NCI-H226 (cell line): ENCODE results near the gene RIPK4.

ENCODE experiments used
- DNase-seq: peaks from one replicate; pipeline ENCODE4 v3.0.0-alpha.2; 2015

RIPK4 gene

GRCh38 chr21:41751611-41752011 lies 15.2 kb downstream of the RIPK4 start:
- DNase-seq = no peak

DNA sequence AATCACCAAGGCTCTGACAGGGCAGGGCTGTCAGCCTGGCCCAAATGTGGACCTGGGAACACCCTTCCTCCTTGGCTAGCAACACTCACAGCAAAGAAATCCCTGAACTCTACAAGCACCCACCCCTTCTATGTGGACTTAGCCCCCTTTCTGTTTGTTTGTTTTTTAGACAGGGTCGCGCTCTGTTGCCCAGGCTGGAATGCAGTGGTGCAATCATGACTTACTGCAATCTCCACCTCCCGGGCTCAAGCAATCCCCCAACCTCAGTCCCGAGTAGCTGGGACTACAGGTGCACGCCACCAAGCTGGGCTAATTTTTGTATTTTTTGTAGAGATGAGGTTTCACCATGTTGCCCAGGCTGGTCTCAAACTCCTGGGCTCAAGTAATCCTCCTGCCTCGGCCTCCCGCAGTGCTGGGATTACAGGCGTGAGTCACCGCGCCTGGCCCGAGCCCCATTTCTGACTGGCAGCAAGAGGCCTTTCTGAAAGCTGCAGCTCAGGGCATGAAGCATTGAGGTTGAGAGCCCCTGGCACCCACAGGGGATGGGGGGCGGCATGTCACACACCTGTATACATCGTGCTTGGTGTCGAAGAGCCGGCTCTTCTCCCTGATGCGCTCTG lies 16.2 kb downstream of the RIPK4 start:
- DNase-seq = no peak

DNA sequence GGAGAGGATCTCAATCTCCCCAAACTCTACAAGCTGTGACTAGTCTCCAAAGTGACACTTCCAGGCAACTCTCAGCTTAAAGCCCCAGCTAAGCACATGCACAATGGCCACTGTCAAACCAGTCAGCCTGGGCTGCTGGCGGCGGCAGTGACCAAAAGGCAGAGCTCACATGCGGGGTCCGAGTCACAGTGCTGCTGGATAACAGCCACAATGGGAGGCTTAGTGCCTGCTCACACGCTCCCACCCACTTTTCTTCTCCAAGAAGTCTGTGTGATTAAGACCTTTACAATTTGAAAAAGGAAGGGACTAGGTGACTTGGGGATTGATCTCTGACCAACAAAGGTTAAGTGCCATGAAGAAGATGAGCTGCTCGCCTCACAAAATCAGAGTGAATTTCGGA lies 16.8 kb downstream of the RIPK4 start:
- DNase-seq = no peak

DNA sequence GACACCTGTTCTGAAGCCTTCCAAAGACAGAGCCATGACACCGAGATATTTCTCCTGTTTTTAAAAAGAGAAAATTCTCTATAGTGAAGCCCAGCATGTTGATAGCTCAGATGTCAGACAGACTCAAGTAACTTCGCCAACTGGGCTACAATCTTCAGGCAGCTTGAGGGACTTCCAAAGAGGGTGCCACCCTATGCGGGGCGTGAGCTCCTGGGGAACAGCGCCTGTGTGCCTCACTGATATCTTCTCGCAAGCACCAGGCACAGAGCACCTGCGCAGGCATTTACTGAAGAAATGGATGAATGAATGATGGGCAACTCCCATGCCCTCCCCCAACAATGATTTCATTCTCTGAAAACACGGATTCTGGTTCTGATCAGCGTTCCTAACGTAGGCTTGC lies 17.6 kb downstream of the RIPK4 start:
- DNase-seq = no peak

DNA sequence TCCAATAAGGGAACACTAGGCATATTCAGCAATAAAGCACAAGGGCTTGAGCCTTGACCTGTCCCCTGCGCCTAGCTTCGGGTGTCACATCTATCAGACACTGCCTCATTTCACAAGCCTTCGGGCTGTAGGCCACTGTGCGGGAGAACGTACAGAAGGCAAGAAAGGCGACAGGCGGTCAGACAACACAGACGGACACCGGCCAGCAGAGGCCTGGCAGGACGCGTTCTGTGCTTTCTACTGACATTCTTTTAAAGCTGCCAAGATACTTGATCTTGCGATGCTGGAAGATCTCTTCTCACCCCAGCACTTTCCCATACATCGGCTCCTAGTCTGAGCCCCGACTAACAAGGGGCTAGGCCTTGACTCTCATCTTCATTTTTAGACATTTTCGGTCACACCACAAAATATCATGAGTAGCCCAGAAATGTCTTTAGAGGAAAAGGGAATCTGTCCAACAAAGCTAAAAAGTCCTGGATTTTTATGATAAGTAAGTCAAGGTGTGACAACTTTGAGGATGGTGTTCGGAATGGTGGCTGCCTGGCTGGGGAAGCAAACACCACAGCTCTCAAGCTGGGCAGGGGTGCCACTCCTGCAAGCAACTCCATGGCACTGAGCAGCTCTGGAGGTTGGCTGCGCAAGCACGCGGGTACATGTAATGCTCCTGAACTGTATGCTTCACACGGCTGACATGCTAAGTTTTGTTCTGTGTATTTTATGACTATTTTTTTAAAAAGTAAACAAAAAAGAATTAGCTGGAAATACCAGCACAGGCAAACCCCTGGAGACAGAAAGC lies 18.7 kb downstream of the RIPK4 start:
- no peak for DNase-seq

GRCh38 chr21:41746744-41747006 lies 20.2 kb downstream of the RIPK4 start:
- no peak for DNase-seq

DNA sequence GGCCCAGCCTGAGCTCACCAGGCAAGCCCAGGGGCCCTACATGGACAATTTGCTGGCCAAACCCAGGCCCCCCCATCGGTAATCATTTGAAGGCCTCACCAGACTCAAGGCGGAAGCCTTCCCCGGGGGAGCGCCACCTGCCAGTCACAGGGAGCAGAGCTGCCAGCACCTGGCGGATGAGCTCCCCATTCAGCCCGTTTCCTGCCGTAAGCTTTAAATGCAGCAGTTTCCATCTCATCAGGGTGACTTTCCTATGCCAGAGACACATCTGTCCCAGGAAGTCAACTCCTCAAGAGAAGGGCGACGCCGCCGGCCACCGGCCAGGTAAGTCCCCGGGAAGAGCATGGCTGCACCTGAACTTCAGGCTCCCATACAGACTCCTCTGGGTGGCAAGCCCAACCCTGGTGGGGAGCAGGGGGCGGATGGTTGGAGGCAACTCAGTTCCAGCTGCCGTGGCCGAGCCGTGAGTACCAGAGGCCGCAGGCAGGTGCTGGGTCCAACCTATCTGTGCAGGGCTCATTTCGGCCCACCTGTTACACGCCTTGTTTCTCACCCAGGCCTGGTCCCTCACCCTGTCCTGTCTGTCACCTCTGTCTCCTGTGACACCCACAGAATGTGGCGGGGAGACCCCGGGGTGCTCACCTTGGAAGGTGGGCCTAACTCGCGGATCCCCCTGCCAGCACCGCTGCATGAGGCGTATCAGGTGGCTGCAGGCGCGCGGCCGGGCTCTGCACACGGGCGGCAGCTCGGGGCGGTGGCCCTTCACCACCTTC lies 20.7 kb downstream of the RIPK4 start:
- no peak for DNase-seq

DNA sequence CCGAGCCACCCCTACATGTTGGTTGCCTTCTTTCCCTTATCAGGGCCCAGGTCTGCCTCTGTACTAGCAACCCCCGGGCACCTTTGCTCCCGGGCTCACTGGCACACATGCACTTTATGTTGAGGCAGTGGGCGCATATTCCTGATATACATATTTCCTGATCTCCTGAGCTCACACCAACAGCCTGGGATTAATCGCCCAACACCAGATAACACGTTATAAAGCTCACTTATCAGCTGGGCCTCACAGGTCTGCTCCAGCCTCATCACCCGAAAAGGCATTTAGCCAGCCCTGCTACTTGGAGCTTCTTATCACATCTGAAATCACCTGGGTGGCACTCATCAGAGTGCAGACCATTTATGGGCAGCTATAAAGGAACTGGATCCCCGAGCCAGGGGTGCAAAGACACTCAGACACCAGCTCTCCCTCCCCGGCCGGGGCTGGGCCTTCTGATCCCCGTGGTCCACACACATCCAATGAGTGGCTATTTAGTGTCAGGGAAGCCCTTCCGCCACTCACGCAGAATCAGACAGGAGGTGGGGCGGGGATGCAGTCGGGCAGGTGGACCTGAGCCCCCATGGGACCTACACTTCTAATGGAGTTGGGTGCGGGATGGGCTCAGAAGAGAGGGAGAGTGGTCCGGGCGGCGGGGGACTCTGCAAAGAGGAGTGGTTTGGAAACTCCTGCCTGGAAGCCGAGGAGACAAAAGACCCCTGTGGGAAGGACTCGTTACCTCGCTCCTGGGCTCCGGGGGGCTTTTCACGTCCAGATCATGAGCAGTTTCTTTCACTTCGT lies 21.6 kb downstream of the RIPK4 start:
- DNase-seq = no peak

DNA sequence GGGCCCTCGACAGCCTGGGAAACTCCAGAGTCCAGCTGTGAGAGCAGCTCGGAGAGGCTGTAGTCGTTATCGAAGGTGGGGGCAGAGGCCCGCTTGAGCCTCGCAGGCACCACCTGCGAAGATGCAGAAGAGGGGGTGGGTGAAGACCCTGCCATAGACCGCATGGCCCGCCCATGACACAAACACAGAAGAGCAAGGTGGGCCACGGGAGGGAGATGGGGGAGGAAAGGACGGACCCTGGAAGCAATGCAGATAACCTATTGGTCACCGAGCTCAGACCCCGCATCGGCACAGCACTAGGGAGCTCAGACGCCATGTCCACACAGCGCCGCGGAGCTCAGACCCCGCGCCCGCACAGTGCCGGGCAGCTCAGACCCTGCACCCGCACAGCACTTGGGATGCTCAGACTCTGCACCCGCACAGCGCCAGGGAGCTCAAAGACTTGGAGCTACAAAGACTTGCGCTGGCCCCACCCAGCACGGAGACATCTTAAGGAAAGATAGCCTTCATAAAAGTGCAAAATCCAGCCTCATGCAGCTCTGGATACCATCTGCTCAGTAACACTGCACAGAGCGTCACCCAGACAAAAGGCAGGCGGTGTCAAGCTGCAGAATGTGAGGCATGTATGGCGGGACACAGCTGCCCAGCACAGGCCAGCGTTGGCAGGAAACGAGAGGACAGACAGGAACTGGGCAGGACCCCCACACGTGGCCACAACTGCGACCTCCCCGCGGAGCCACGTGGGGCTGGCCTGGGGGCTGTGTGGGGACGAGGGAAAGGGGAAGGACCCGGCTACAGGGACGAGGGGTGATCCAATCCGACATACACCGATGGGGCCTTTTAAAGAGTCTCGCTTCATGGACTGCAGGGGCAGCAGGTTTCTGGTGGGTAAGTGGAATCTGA lies 22.6 kb downstream of the RIPK4 start:
- no peak for DNase-seq

DNA sequence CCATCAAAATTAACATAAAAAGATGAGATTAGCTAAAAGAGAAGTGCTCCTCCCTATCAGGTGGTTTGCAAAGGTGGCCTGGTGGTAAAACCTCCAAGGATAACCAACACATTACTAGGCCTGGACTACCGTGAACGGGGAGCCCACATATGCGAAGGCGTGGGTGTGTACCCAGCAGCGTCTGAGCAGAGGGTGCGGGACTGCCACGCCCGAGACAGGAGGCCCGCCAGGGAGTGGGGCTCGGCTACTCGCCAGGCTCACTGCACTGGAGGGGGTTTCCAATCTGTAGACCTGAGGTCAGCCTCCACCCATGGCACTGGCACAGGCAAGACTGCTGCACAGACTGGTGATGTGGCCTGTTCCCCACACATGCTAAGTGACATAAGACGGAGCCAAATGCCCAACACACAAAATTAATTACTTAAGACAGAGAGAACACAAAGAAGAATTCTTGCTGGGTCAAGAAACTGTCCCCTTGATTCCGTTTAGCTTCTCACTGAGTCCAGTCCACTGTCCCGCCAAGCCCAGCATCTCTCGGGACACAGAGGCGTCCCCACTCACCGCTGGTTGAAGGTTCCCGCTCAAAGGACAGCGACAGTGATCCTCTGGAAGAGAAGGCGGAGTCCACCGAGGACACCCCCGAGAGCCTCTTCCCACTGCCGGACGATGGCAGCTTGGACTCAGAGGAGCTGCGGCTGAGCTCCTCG lies 23.4 kb downstream of the RIPK4 start:
- DNase-seq = no peak

DNA sequence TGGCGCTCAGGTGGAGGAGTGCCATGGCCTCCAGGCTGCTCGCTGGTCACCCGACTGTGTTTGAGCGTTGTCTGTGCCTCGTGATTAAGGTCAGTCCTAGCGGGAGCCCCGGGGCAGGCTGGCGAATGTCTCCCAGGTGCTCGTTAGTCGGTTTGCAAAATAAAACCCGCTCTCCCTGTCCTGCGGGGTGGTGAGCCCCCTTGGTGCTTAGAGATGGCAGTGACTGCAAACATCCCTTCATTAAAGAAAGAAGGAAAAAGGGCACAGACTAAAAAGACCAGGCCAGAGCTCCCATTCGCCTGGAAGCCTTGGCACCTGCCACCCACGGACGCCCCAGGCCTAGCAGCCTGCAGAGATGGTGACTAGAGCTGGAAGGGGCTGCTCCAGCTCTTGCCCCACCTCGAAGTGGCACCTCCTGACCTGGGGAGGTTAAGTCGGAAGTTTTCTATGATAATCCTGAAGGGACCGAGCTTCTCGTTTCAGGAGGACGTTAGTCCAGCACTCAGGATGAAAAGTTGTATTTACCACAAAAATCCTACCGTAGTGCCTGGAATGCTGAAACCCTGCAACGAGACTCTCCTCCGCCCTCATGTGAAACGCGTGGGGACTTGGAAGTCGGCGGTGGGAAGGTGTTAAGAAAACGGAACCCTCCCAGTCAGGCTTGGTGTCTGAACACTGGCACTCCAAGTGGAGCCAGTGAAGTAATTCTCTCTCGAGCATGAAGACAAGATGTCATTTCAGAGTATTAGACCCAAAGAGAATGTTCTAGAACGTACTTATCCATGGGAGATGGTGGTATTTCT lies 24.6 kb downstream of the RIPK4 start:
- no peak for DNase-seq

DNA sequence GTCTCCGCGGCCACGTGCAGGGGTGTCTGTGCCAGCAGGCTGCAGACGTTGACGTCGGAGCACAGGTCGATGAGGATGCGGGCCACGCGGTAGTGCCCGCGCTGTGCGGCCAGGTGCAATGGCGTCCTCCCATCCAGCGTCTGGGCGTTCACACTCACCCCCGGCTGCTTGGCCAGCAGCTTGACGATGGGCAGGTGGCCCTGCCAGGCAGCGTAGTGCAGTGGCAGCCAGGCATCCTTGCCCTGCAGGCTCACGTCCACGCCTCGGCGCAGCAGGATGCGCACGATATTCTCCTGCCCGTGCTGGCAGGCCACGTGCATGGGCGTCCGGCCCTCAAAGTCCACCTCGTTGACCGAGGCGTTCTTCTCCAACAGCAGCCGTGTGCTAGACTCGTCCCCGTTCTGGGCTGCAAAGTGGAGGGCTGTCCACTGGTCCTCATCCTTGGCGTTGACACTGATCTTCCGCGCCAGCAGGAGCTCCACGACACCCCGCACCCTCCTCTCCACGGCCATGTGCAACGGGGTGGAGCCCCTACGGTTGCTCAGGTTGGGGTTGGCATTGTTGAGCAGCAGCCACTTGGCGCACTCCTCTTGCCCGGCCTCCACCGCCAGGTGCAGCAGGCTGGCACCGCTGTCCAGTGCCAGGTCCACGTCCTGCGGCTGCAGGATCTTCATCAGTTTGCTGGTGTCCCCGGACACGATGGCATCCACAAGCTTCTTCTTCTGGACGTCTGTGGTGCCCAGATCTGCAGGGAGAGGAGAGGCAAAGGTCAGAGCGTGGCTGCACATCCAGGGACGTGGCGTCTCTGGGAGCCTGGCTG lies 25.4 kb downstream of the RIPK4 start:
- no peak for DNase-seq

- DNase-seq = no peak
Measured at GRCh38 chr21:41740604-41741252, 26.1 kb downstream of the RIPK4 start.

DNA sequence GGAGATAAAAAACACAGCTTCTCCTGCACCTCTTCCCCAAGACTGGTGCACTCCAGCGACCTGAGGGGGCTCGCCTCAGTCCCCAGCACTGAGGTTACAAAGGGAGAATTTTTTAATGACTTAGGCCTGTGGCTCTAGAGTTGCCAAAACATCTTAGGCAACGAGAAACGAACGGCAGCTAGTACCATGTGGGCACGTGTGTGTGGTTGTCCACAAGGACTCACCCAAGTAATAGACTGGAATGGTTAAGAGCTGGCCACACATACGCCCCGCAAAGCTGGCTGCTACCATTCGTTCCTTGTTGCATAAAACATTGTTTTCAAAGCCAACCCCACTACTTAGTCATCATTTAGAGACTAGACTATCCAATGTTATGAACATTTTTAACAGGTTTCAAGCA lies 26.9 kb downstream of the RIPK4 start:
- no peak for DNase-seq

GRCh38 chr21:41739011-41739410 lies 27.8 kb downstream of the RIPK4 start:
- no peak for DNase-seq

GRCh38 chr21:41737651-41738324 lies 29.1 kb downstream of the RIPK4 start:
- DNase-seq = no peak

DNA sequence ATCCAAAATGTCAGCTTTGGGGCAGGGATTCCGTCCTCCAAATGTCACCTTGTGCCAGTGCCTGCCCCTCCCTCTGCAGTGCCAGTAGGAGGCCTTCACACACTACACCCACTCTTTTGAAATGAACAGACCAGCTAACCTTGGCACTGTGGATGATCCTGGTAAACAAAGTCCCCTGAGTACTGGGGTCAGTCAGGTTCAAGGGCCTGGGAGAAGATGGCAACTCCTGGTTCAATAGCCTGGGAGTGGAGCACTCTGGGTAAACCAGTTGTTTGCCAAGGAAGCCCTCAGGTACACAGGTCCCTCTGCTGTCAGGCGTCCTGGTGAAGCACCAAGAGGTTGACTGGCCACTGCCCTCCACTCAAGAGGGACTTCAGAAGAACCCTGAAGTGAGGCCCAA lies 30.4 kb downstream of the RIPK4 start:
- no peak for DNase-seq

GRCh38 chr21:41733951-41734689 lies 32.7 kb downstream of the RIPK4 start:
- DNase-seq = no peak
